Measurements from ENCODE around the gene HYI. TPM values are rescaled to one million over a fixed set of nuclear protein-coding genes. Genes with fewer than 3 reads are reported as not detected.

HYI gene
- polyA plus RNA-seq, 1 of the 3 experiments (the other 2 are of a cell fraction) = 11.1 TPM

DNA sequence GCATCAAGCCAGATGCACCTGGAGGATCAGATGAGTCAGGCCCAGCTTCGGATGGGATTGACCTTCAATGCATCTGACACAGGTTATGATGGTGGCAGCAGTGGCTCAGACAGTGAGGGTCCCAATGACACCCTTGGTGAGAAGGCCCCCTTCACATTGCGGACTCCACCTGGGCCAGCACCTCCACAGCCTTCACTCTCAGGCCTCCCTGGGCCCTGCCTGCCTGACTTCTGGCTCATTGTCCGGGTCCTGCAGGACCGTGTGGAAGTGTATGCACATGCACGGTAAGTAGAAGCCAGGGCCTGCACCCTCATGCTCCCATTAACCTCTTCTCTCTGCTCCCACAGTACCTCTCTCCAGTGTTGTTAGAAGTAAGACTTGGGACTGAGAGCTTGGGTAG lies 20.8 kb downstream of the HYI start:
- H3K4me2 ChIP-seq = no peak overlapping the region
- peaks cover 22 to 80% of the 10 kb centered on the region in 2 experiments for H3K36me3 ChIP-seq (replicated peaks in 1 of 2; ENCODE audit: control insufficient read depth in 1 of 2, insufficient read depth in 2 of 2, low read length in 1 of 2)
- 97% methylated on average over 5 of the region's 5 CpGs for WGBS (ENCODE audit: low lambda C conversion rate)
- H3K27me3 ChIP-seq (ENCODE audit: insufficient read depth) = no peaks in the 10 kb centered on the region
- no peaks in the 10 kb centered on the region for H3K9me3 ChIP-seq
- no peak overlapping the region for H3K9ac ChIP-seq
- DNase-seq = no peak
- no peaks in the 10 kb centered on the region for H3K4me1 ChIP-seq (ENCODE audit: control insufficient read depth in 1 of 2, insufficient read depth in 2 of 2, low read depth in 1 of 2, low read length in 1 of 2)
- CTCF ChIA-PET = interaction anchor here (0.6 to 1.8 kb wide), 4 partner anchors 10 to 206 kb away, joined by 3 to 4 read pairs (median 3); no protein-coding TSS in a partner anchor
- no peaks in the 10 kb centered on the region for H3F3A ChIP-seq (replicated peaks; ENCODE audit: insufficient read depth)
- TF ChIP-seq FOSL2 (IDR thresholded peaks at IDR 0.05; ENCODE audit: borderline replicate concordance, low read depth) = no peak
- no peak for TF ChIP-seq EP300 (IDR thresholded peaks at IDR 0.05; ENCODE audit: borderline replicate concordance in 1 of 2, low read depth in 1 of 2, low read length in 1 of 2)
- TF ChIP-seq NRF1 (IDR thresholded peaks at IDR 0.05; ENCODE audit: low read depth, low read length) = no peak
- TF ChIP-seq NFIC (IDR thresholded peaks at IDR 0.05; ENCODE audit: borderline replicate concordance) = no peak
- TF ChIP-seq, protein P1, sequence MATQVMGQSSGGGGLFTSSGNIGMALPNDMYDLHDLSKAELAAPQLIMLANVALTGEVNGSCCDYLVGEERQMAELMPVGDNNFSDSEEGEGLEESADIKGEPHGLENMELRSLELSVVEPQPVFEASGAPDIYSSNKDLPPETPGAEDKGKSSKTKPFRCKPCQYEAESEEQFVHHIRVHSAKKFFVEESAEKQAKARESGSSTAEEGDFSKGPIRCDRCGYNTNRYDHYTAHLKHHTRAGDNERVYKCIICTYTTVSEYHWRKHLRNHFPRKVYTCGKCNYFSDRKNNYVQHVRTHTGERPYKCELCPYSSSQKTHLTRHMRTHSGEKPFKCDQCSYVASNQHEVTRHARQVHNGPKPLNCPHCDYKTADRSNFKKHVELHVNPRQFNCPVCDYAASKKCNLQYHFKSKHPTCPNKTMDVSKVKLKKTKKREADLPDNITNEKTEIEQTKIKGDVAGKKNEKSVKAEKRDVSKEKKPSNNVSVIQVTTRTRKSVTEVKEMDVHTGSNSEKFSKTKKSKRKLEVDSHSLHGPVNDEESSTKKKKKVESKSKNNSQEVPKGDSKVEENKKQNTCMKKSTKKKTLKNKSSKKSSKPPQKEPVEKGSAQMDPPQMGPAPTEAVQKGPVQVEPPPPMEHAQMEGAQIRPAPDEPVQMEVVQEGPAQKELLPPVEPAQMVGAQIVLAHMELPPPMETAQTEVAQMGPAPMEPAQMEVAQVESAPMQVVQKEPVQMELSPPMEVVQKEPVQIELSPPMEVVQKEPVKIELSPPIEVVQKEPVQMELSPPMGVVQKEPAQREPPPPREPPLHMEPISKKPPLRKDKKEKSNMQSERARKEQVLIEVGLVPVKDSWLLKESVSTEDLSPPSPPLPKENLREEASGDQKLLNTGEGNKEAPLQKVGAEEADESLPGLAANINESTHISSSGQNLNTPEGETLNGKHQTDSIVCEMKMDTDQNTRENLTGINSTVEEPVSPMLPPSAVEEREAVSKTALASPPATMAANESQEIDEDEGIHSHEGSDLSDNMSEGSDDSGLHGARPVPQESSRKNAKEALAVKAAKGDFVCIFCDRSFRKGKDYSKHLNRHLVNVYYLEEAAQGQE (IDR thresholded peaks at IDR 0.05; ENCODE audit: low read depth, low read length) = no peak
- TF ChIP-seq RXRA (IDR thresholded peaks at IDR 0.05; ENCODE audit: borderline replicate concordance, low read depth) = no peak
- no peak for TF ChIP-seq ELF1 (IDR thresholded peaks at IDR 0.05)
- no peak for TF ChIP-seq IRF3 (IDR thresholded peaks at IDR 0.05; ENCODE audit: low read depth, low read length)
- TF ChIP-seq SMC3 (IDR thresholded peaks at IDR 0.05; ENCODE audit: low read depth, low read length) = no peak
- TF ChIP-seq USF1 (IDR thresholded peaks at IDR 0.05; ENCODE audit: borderline replicate concordance, low read depth) = no peak
- TF ChIP-seq EZH2phosphoT487 (IDR thresholded peaks at IDR 0.05; ENCODE audit: borderline replicate concordance, low read depth) = no peak
- POLR2A ChIA-PET = no interaction called here
- H3K27ac ChIP-seq (ENCODE audit: low read depth in 2 of 2, low read length in 1 of 2) = no peak overlapping the region
- no peak overlapping the region for H2AFZ ChIP-seq (ENCODE audit: low read depth)
- H3K79me2 ChIP-seq (ENCODE audit: insufficient read depth) = no peaks in the 10 kb centered on the region
- no peak overlapping the region for H3K4me3 ChIP-seq (ENCODE audit: low read depth in 2 of 2, low read length in 1 of 2)
- H4K20me1 ChIP-seq (ENCODE audit: insufficient read depth) = no peaks in the 10 kb centered on the region
- H3K9me2 ChIP-seq = no peaks in the 10 kb centered on the region

Data from SK-N-SH (cell line).